Right lobe of liver (tissue), 6 donors: ENCODE data around the gene PINK1. TPM values are rescaled to one million over a fixed set of nuclear protein-coding genes. Genes with fewer than 3 reads are reported as not detected.

Source experiments
- ATAC-seq, 4 donors: fragments of 200-7000 bp; cut with Tn5 transposase; one replicate each; pipeline ENCODE4 v1.9.1; 2020; ENCODE audit warnings: mild to moderate bottlenecking in 4 of 4, moderate library complexity in 4 of 4
- DNase-seq, 3 donors: peaks; one replicate each; pipeline ENCODE4 v3.0.0-alpha.2; 2020
- H3K27ac ChIP-seq, 3 donors: fragments of 200-600 bp; one replicate each; pipeline ENCODE4 v1.8.0; 2022
- H3K27me3 ChIP-seq, 2 donors: fragments of 200-600 bp; one replicate each; pipeline ENCODE4 v1.8.0; 2022
- H3K36me3 ChIP-seq, 4 donors: fragments of 200-600 bp; sonication (generic) in 1 of 4; one replicate each; pipeline versions ENCODE4 v1.5.1 to v1.8.0; 2017 to 2022; ENCODE audit warnings: control low read depth in 1 of 4
- H3K4me1 ChIP-seq, 4 donors: fragments of 200-600 bp; sonication (generic) in 1 of 4; one replicate each; pipeline versions ENCODE4 v1.5.1 to v1.8.0; 2017 to 2022; ENCODE audit warnings: control low read depth in 1 of 4
- H3K4me3 ChIP-seq, 3 donors: fragments of 200-600 bp; one replicate each; pipeline ENCODE4 v1.8.0; 2022
- H3K9me3 ChIP-seq, 4 donors: fragments of 200-600 bp; sonication (generic) in 1 of 4; one replicate each; pipeline versions ENCODE4 v1.5.1 to v1.8.0; 2017 to 2022; ENCODE audit warnings: control low read depth in 1 of 4
- POLR2A ChIP-seq: fragments of 450-650 bp; IDR thresholded peaks from one replicate; pipeline ENCODE4 v1.6.1; 2017; ENCODE audit warnings: antibody characterized with exemption, mild to moderate bottlenecking
- WGBS: methylation state at CpG from one replicate; pipeline ENCODE4 v1.1.6; 2018; ENCODE audit warnings: low coverage, low lambda C conversion rate; ENCODE audit not compliant: insufficient coverage; ENCODE audit errors: missing lambda C conversion rate; 5-methylcytosine and 5-hydroxymethylcytosine counted together
- intact Hi-C, 2 donors: fragments of 100-400 bp; cut with DNase I; formaldehyde crosslinking; loops; one replicate each; pipeline versions ENCODE4 v1.11.2 to v1.14.1; 2022
- total RNA-seq, 6 experiments: library from RNA; depleted of rRNA in 2 of 6; stranded (reverse); fragments of >200 nt in 2 of 6; fragmentation: NEBNext Ultra II Directional in 3 of 6; extraction: Animal tissue kit (Norgen Biotek cat#: 25700) in 3 of 6; gene quantifications; one replicate each; pipeline versions ENCODE4 v1.1.0 to v1.2.4, GENCODE V29; 2016 to 2023
- TF ChIP-seq, protein P1 (sequence below), 4 donors: fragments of 200-600 bp in 3 of 4; fragments of 450-650 bp in 1 of 4; IDR thresholded peaks; one replicate each; pipeline versions ENCODE4 v1.5.1 to v1.8.0; 2016 to 2022; ENCODE audit warnings: antibody characterized with exemption in 4 of 4, mild to moderate bottlenecking in 2 of 4
- donor health status: DM: no; HTN: yes; CAD: no.
- donor health status: DM: no; HTN: no; CAD: no.
- donor health status: DM: no; HTN: no; CAD: no.
- donor health status: DM: no; HTN: yes; CAD: no.
- donor health status: DM: no; HTN: yes; CAD: no.

The PINK1 gene
- total RNA-seq, 6 experiments from 2014 or later, result 67.3 to 94.1 (median 83.0) TPM

DNA sequence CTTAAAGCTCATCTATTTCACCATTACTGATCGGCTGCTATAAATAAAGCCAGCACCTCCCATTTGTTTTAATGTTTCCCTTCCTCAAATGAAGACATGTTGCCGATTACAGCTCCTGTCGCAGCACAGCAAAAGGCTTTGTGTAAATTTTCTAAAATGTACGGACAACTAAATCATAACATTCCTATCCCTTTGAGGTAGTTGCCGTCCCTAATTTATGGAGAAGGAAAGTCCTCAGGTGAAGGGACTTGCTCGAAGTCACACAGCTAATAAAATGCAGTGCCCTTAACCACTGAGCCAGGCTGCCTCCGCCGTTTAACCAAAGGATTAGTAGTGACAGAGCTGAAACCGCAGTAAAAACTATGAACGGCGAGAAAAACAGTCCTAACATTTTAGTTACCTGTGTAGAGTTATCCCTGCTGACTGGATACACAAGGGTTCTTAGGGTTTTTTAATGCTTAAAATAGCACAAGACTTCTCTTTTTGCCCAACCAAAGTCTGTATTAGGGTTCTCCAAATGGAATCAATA is 871 bp downstream of the PINK1 start:
- TF ChIP-seq, protein P1, sequence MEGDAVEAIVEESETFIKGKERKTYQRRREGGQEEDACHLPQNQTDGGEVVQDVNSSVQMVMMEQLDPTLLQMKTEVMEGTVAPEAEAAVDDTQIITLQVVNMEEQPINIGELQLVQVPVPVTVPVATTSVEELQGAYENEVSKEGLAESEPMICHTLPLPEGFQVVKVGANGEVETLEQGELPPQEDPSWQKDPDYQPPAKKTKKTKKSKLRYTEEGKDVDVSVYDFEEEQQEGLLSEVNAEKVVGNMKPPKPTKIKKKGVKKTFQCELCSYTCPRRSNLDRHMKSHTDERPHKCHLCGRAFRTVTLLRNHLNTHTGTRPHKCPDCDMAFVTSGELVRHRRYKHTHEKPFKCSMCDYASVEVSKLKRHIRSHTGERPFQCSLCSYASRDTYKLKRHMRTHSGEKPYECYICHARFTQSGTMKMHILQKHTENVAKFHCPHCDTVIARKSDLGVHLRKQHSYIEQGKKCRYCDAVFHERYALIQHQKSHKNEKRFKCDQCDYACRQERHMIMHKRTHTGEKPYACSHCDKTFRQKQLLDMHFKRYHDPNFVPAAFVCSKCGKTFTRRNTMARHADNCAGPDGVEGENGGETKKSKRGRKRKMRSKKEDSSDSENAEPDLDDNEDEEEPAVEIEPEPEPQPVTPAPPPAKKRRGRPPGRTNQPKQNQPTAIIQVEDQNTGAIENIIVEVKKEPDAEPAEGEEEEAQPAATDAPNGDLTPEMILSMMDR (IDR thresholded peaks at IDR 0.05), result no peak
- no peak for TF ChIP-seq POLR2A
- Histone ChIP-seq H3K4me3 (peak overlapping the region; percentile 80 to 89 (median 88)), H3K9me3 (no peaks in the 10 kb centered on the region), H3K36me3 (peaks cover 0 to 25% (median 6%) of the 10 kb centered on the region in 4 donors), H3K27me3 (no peaks in the 10 kb centered on the region), H3K4me1 (peaks cover 0 to 19% (median 9%) of the 10 kb centered on the region in 4 donors), H3K27ac (peak overlapping the region; percentile 86 to 97 (median 96))
- ATAC-seq (no peak), DNase-seq (peak in 1 of 3 donors; percentile 12)
- WGBS, result 0% methylated on average over 11 of the region's 11 CpGs
- intact Hi-C loops, result no loop called here

DNA sequence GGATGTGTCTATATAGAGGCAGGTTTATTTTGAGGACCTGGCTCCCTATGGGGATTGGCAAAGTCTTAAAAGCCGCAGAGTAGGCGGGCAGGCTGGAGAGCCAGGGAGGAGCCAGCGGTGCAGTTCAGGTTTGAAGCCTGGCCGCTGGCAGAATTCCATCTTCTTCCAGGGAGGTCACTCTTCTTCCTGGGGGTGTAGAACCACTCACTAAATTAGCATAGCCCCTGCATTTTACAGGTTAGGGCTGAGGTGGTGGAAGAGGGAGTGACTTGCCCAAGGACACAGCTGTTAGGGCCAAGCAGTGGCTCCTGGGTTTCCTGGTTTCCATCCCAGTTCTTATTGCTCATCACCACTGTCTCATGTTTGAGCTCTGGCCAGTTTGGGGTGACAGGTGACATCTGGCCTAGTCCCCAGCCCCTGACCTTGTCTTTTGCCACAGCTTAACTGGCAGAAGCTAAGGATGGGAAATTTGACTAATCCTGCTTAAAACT is 1.4 kb downstream of the PINK1 start:
- Histone ChIP-seq H3K27me3 (no peaks in the 10 kb centered on the region), H3K36me3 (peaks cover 0 to 28% (median 7%) of the 10 kb centered on the region in 4 donors), H3K4me3 (peak overlapping the region; percentile 80 to 89 (median 88)), H3K4me1 (peaks cover 0 to 19% (median 9%) of the 10 kb centered on the region in 4 donors), H3K27ac (peak overlapping the region in 2 of 3 donors; percentile 96 to 97), H3K9me3 (no peaks in the 10 kb centered on the region)
- intact Hi-C loops, result loop anchor here (5.0 kb wide), 3 partner anchors 57 to 112 kb away; no protein-coding TSS in a partner anchor
- DNase-seq (peak; percentile 57 to 77 (median 66)), ATAC-seq (peak; percentile 55 to 67 (median 62))
- TF ChIP-seq, protein P1 (IDR thresholded peaks at IDR 0.05), result no peak
- TF ChIP-seq POLR2A, result no peak
- 17% methylated on average over 1 of the region's 4 CpGs for WGBS

DNA sequence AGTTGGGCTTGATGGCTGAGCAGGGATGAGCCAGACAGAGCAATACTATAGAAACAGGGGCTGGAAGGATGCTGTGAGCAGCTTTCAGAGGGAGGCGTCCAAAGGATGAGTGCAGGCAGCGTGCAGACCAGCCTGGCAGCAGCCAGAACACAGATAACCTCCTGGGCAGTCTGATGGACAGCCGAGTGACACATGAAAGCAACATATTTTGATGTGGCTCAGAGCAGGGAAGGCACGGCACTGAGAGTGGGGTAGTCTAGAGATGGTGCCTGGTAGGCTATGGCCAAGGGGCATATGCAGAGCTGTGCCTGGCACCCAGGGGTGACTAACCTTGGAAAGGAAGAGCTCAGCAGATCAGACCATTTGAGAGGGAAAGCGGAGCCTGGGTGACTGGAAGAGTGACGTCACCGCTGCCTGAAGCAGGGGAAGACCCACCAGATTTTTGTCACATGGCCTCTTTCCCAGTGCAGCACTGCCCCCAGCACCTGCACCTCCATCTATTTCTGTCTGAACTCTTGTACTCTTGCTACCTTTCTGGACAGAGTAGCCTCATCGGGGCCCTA is 3.6 kb downstream of the PINK1 start:
- ATAC-seq, result no peak
- Histone ChIP-seq H3K4me3 (no peak overlapping the region), H3K27me3 (no peaks in the 10 kb centered on the region), H3K27ac (no peak overlapping the region), H3K36me3 (peaks cover 0 to 47% (median 15%) of the 10 kb centered on the region in 4 donors), H3K9me3 (no peaks in the 10 kb centered on the region), H3K4me1 (peaks cover 0 to 19% (median 9%) of the 10 kb centered on the region in 4 donors)
- DNase-seq, result no peak
- intact Hi-C loops, result loop anchor here (5.0 kb wide), 3 partner anchors 60 to 115 kb away; no protein-coding TSS in a partner anchor
- WGBS, result 95% methylated on average over 3 of the region's 8 CpGs
- TF ChIP-seq, protein P1 (IDR thresholded peaks at IDR 0.05), result no peak
- no peak for TF ChIP-seq POLR2A

DNA sequence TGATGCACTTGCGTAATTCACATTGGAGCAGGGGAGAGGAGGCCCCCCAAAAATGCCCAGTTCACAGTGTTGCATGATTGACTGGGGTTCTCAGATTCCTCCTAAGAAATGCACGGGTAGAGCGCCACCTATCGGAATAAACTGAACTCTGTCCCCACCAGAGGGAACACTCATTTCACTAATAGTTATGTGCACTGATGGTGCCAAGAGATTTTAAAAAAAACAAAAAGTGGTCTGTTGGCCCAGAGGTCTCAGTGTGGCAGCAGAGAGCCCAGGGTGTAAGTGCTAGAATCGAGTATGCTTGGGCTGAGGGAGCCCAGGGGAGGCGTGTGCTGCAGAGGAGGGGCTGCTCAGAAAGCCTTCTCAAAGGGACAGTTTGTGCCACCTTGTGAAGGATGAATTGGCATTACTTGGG is 6.9 kb downstream of the PINK1 start:
- TF ChIP-seq, protein P1 (IDR thresholded peaks at IDR 0.05), result peak; percentile 75 to 82 (median 76)
- no peak for TF ChIP-seq POLR2A
- Histone ChIP-seq H3K27ac (no peak overlapping the region), H3K27me3 (no peaks in the 10 kb centered on the region), H3K36me3 (peaks cover 0 to 81% (median 25%) of the 10 kb centered on the region in 4 donors), H3K4me3 (no peak overlapping the region), H3K4me1 (peaks cover 0 to 2% (median under 1%) of the 10 kb centered on the region in 4 donors), H3K9me3 (no peaks in the 10 kb centered on the region)
- WGBS, result 20% methylated on average over 6 of the region's 6 CpGs
- ATAC-seq, result peak; percentile 55 to 80 (median 72)
- DNase-seq, result peak in 1 of 3 donors; percentile 16
- intact Hi-C loops, result loop anchor here in 1 of 2 donors (5.0 kb wide), 1 partner anchor 118 kb away; no protein-coding TSS in a partner anchor
